Measurements from ENCODE around the gene IQGAP2. TPM values are rescaled to one million over a fixed set of nuclear protein-coding genes. Genes with fewer than 3 reads are reported as not detected.

IQGAP2 gene
- total and polyA plus RNA-seq, 2 of the 8 experiments (the other 6 are each of a cell fraction or from before 2014, with no cell fraction given): 19.7 to 66.0 TPM

DNA sequence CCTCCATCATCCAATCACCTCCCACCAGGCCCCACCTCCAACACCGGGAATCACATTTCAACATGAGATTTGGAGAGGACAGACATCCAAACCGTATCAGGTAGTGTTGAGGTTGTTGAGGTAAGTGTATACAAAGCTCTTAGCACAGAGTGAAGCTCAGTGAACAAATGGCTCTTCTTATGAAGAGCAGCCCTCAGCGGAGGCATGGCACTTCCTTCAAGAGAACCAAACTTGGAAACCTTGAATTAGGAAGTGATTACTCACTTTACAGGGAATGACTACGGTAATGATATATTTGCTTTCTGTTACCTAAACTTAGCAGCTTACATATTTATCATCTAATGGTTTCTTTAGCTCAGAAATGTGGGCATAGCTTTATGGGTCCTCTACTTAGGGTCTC lies 92.8 kb downstream of the IQGAP2 start (continued):
- TF ChIP-seq TAF1 (IDR thresholded peaks at IDR 0.05; ENCODE audit: low read depth, low read length): no peak

All from H1 (cell line).